ENCODE results near the gene ATXN10.

ATXN10 gene

DNA sequence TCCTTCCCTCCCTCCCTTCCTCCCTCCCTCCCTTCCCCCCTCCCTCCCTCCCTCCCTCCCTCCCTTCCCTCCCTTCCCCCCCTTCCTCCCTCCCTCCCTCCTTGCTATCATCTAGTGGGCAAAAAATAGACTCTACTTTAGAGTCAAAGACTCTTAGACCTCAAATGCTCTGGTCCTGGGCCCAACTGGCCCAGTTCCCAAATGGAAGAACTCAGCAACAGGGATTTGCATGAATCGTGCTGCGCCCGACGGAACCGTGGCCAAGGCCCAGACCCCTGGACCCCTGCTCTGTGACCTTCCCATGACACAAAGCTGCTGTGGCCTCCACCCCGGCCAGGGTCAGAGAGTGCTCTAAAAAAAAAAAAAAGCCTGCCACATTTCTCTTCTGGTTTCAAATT lies 207.9 kb downstream of the ATXN10 start:
- DNase-seq (ENCODE audit: low spot score) = no peak

DNA sequence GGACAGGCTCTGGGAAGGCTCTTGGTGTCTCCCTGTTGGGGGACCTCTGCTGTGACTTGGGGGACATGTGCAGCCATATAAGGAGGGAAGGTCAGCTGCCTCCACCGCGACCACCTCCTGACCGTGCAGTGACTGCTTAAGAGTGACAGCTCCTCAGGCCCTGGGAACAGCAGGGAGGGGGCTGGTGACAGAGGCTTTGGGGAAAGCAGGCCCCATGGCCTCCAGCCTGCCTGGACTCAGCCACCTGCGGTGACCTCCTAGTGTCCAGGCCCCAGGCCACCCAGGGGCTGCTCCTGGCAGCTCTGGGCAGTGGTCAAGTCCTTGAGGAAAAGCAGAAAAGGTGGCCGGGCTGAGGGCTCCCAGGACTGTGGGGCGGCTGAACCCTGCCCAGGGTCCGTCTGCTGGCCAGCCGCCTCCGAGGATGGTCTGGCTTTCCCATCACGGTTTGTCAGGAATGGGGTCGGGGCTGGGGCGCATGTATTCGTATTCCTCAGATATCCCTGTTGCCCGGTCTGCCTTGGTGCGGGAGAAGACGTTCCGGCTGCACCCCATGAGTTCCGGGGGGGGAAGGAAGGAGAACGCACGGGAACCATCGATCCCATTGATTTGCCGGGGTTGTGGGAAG lies 208.6 kb downstream of the ATXN10 start:
- no peak for DNase-seq (ENCODE audit: low spot score)

DNA sequence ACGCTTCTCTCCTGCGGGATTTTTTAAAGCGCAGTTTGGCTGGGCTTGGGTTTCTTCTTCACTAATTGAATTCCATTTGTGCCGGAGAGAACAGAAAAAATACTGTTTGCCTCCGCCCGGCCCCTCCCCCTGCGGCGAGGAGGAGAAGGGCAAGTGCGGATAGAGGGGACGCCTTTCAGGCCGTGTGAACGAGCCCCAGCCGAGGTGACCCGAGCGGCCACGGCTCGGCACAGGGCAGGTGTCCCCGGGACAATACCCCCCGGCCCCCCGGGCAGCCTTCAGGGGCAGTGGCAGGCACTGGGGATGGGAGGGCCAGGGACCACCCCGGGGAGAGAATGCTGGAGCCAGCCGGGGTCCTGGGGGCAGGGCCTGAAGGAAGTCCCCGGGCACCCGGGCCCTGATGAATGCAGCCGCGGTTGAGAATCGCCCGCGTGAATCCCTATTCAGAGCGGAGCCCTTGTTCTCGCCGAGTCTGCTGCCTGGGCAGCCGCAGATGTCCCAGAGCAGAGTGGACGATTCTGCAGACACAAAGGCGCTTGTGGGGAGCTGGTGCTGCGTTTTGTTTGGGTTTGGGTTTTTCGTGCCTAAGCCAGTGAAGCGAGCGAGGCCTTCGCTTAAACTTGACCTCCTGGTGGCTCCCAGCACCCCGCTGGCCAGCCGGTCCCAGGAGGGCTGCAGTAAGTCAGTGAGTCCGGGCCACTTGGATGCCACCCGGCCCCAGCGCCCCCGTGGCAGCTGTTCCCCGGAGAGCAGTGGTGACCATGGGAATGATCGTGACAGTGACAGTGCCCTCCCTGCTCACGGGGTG lies 209.3 kb downstream of the ATXN10 start:
- no peak for DNase-seq (ENCODE audit: low spot score)

DNA sequence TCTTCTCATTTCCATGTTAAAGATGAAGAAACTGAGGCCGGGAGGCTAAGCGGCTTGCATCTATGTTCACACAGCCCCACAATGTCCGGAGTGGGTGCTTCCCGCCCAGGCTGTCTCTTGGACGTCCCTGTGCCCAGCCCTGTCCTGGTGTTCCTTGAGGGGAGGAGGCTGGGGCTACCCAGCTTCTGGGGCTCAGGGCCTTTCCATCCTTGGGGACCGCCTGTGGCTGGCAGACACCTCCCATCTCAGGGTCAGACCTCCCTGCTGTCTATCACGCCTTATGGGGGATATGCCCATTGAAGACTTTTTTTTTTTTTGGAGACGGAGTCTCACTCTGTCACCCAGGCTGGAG lies 209.9 kb downstream of the ATXN10 start:
- no peak for DNase-seq (ENCODE audit: low spot score)

DNA sequence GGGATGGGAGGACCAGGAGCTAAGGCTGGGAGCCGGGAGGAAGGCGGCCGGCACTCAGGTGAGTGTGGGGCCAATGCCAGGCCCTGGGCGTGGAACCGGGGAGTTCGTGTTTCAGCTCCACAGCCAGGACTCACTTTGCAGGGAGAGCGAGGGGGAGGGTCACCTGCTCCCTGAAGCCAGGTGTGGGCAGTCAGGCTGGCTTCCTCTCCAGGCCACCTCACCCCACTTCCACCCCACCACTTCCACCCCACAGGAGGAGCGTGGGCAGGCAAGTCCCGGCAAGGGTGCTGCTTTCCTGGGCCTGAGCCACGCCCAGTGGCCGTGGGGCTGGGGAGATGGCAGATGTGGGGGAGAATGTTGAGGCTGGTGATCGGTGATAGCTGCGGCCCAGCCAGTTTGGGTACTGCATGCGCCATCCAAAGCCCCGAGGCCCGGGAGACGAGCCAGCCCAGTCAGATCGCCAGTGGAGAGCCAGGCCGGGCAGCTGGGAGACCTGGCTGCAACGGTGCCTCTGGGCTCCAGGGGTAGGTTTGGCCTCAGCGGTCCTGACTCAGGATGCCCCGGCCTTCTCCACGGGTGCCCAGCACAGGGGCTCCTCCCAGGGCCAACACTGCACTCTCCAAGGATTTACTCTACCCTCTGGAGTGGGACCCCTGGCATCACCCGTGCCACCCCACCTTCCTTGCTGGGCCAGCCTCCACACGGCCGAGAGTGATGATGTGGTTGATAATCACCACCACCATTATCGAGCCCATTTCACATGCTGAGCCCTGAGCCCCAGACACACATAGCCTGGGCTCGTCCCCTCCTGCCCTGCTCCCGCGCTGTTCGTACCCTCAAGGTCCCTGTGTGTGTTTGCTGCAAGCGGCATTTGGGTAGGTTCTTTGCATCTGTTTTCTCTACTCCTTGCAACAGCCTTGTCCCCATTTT lies 211.5 kb downstream of the ATXN10 start:
- DNase-seq (ENCODE audit: low spot score) = no peak

DNA sequence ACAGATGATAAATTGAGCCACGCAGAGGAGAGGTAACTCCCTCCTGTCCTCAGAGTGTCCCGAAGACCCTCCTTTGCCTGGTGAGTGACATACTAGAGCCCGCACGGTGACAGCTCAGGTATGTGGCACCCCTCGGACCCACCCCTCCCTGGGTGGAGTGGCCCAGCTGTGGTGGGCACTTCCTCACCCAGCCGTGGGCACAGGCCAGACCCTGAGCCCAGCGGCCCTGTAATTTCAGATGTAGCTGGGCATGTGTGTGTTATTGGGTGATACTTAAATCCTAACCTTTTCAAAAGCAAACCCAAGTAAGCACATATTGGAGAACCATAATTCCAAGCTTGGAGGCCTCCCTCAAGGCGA lies 212.2 kb downstream of the ATXN10 start:
- no peak for DNase-seq (ENCODE audit: low spot score)

DNA sequence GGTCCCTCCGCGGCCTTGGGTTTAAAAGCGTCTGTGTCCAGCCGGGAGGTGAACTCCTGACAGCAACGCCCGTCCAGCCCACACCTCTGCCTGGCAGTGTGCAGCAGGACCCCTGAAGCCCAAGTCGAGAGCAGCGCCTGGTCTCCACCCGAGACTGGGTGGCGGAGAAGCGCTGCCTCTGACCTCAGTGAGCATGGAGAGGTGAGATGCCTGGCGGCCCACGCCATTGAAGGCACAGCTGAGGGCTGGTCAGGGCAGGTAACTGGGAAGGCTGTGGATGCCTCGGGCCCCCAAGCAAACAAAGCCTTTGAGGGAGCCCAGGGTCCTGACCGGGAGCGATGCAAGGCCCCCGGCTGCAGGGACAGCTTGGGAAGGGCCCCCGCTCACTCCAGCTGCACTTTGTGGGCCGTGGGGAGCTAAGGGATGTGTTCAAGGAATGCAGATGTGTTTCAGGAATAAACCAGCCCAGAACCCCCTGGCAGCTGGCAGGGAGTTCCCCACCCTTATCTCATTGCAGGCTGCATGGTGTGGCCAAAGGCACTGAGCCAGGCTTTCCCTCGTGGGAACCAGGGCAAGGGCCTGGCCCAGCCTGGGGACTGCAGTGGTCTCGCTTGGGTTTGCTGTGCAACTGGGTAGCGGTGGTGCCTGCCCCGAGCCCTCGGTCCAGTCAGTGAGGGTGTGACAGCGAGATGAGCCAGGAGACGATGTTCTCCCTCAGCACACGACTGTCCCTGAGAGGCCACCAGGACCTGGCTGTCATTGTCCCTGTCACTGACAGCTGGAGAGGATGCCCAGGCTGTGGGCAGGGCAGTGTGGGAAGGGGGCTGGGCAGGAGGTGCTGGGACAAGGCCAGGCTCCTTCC lies 212.8 kb downstream of the ATXN10 start:
- DNase-seq (ENCODE audit: low spot score) = no peak

DNA sequence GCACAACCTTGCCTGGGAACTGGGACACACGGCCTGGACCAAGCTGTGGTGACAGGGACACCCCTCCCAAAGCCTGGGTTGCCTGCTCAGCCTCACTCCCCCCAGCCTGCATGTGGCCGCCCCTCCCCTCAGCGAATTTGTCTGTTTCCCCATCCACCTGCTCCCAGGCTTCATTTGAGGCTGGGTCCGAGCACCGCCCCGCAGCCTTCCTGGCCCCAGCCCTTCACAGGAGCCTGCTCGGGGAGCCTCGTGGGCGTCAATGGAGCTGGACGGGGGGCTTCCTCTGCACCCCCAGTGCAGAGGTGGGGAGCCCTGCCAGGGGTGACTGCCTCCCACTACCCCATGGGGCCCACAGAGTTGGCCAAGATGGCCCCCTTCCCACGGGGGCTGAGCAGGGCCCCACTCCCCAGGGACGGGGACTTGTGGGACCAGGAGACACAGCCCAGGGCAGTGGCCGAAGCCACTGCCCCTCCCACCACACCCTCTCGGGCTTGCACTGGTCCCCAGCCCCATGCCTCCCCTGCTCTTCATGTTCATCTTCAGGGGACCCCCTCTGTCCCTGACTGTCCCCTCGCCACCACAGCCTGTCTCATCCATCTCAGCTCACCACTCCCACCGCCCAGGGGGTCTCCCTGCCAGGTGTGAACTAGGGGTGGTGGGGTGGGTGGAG lies 213.7 kb downstream of the ATXN10 start:
- DNase-seq (ENCODE audit: low spot score) = no peak

DNA sequence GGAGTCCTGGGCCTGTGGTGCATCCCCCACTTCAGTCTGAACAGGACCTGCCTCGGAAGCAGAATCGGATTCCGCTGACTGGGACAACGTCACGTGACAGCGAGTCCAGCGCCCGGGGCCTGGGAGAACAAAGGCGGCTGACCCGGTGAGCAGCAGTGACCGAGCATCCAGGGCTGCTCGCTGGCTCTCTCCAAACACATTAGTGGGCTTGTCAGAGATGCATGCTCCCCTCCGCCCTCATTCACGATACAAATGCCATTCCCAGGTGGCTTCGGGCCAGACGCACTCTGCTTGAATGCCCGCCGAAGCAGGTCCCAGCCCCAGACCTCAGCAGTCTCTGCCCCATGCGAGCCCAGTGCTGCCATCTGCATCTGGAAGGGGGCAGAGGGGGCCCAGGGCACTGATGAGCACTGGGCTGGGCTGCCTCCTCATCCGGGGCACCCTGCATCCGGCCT lies 214.3 kb downstream of the ATXN10 start:
- no peak for DNase-seq (ENCODE audit: low spot score)

DNA sequence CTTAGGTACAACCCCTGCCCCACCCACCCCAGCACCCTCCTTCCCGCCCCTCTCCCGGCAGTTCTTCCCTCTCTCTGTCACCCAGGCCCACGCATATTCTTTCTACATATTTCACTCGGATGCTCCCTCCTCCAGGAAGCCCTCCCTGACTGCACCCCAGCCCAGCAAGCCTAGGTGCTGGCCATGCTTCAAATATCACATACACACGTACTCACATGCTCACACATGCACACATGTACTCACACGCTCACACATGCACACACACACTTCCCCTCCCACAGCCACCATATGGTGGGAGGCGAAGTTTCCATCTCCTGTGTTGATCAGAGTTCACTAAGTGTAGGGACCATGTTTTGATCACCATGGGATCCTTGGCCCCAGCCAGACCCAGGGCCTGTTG lies 214.9 kb downstream of the ATXN10 start:
- DNase-seq (ENCODE audit: low spot score) = no peak

DNA sequence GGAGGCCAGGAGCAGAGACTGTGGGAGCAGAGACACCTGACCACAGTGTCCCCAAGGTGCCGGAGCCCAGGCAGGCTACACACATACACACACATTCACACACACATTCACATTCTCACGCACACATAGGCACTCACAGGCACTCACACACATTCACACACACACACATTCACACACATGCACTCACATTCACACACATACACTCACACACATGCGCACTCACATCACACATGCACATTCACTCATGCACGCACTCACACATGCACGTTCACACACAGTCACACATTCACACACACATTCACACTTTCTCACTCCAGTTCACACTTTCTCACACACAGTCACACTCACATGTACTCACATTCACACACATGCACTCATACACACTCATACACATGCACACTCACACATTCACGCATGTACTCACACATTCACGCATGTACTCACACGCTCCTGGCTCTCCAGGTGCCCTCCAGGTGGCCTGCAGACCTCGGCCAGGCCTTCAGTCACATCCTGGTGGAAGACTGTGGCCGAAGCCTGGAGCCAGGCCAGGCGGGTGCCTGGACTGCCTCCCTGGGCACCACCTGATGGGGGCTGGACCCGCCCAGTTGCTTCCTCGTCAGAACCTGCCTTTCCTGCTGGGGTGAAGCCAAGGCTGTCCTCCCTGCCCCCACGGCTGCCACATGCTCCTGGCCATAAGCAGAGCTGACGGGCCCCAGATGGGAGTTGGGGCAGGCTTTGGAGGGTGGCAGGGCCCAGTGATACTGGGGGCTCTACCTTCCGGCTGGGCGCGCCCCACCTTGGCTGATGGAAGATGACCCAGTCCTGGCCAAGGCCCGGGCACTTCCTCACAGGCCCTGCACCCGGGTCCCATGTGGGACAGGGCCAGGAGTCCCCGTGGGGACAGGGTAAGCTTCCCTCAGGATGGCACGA lies 215.8 kb downstream of the ATXN10 start:
- DNase-seq (ENCODE audit: low spot score) = no peak

DNA sequence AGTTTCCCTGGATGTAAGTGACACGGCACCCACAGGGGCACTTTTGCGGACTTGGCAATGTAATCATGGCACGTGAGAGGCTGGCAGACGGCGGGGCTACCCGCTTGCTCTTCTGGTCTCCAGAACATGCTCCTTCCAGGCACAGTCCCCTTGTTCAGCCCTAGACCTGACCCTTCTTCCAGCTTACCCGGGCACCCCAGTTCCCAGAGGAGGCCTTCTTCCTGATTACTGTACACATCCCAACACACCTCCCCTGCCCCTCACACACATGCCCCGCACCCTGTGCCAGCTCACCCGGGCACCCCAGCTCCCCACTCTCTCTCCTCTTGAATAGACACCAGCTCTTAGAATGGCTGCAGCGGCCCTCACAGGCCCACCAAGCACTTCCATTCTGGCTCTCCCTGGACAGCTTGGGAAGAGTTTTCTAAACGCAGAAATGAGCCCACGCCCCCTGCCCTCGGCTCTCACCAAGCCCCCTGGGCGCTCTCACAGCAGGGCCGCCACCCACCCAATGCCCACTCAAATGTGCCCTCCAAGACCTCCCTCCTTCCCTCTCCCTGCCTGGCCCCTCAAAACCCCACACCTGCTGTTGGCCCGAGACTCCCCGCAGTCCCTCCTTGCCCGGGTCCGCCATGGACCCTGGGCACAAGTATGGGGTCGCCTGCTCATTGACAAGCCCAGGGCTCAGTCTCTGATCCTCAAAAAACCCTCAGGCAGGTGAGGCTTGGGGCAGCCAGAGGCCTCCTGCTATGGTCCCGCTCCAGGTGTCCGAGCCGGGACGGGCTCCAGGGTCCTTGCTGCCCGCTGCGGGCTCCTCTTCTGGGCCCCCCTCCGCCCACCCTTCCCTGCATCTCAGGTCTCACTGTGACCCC lies 216.8 kb downstream of the ATXN10 start:
- no peak for DNase-seq (ENCODE audit: low spot score)

DNA sequence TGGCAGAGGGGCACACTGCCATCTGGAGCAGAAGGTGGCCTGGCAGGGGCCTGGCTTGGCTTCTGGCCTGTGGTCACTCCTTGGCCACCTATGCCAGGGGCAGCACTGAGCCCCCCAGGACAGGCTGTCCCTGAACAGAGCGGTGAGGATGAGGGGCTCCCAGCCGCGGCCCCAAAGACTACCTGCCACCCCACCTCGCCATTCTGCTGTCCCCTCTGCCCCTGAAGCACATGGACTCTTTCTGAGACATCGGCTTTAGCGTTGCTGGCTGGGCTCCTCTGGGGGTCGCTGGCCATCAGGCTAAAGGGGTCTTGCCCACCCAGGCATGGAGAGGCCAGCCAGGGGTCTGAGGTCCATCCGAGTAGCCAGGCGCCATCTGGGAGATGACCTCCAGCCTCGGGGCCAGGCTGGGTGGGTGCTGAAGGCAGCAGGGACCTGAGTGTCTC lies 217.5 kb downstream of the ATXN10 start:
- no peak for DNase-seq (ENCODE audit: low spot score)

DNA sequence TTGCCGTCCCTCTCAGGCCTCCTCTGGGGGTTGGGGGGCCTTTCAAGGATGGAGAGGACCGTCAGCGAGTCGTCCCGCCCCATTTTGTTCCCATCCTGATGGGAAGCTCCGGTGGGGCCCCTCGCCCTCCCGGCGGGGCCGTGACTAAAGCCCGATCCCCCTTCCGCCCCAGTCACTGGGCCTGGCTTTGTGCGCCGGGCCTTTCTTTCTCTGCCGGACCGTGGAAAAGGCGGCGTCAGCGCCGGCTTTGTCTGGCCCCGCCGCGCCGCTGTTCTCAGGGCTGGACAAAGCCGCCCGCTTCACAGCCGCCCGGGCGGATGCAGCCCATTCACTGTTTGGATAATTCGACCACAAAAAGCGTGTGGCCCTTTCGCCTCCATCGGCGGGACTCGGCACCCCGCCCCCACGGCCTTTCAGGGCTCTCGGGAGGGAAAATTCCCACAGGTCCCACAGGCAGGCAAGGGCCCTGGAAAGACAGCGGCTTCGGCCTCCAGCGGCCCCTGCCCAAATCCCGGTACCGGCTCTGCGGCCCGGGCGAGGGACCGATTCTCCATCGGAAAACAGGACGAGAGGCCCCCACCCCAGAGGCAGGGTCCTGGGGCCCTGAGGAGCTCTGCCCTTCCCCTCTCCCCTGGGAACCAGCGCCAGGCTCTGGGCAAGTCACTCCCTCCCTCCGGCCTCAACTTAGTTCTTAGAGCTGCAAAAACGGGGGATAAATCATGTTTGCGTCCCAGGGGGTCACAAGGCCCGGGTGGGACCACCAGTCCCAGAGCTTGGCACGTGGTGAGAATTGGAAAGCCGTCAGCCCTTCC lies 218.1 kb downstream of the ATXN10 start:
- no peak for DNase-seq (ENCODE audit: low spot score)

DNA sequence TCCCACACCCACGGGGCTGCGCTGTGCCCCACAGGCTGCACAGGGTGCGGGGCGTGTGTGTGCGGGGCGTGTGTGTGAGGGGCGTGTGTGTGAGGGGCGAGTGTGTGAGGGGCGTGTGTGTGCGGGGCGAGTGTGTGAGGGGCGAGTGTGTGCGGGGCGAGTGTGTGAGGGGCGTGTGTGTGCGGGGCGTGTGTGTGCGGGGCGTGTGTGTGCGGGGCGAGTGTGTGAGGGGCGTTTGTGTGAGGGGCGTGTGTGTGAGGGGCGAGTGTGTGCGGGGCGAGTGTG lies 218.7 kb downstream of the ATXN10 start:
- no peak for DNase-seq (ENCODE audit: low spot score)

DNA sequence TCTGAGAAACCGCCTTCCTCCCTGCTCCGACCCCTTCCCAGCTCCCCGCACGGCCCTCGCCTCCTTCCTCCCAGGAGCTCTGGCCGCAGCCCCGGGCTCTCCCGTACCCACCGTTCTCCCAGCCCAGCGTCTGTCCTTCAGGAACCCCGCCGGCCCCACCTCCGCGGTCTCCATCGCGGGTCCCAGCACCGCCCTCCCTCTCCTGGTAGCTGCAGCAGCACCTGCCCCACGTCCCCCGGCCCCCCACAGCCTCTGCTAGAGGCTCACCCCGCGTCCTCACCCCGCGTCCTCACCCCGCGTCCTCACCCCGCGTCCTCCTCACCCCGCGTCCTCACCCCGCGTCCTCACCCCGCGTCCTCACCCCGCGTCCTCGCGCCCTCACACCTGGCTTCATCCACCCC lies 219.4 kb downstream of the ATXN10 start:
- DNase-seq (ENCODE audit: low spot score) = no peak

DNA sequence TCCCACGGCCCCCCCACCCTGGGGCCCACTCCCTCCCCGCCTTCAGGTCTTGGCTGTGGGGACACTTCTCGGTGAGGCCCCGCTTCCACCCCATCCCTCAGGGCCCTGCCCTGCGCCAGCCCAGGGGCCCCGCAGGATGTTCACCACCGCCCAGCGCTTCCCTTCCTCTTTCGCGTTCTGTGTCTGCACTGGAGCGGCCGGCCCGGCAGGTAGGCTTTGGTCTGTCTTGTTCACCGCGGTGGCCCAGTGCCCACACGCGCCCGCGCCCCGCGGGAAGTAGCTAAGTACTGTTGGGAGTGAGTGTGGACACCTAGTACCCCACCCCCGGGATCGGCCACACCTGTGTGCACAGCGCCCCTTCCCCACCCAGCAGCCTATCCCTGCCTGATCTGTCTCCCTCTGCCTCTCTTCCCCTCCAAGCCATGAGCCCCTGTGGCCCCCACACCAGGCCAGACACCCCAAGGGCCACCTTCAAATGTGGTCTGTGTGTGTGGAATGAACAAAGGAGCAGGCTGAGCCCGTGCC lies 219.9 kb downstream of the ATXN10 start:
- DNase-seq (ENCODE audit: low spot score) = no peak

DNA sequence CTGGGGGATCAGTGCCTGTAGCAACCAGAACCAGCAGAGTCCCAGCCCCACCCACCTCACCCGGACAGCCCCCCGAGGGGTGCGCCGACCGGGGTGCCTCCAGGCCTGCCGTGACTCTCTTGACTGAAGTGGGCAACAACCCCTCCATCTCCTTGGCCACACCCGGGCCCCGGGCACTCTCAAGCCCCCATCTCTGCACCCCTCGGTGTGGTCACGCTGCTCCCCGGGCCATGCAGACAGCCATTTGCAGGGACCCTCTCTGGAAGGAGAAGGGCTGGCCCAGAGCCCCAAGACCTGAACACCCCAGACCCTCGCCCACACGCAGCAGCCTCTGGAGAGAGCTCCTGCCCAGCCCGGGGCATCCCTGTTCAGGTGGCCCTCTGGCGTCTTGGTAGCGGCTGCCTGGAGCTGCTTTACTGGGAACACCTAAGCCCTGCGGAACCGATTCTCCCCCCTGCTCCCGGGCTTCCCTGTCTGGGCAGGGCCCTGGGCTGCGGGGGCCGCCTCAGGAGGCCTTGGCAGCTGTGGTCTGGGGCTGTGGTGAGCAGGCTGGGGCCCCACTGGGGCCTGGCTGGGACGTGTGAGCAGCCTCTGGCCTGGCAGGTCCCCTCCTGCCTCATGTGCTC lies 220.5 kb downstream of the ATXN10 start:
- no peak for DNase-seq (ENCODE audit: low spot score)
